C4-2B (cell line): ENCODE data around the gene ITGBL1.

Source experiments
- ZFX ChIP-seq: fragments of 450-650 bp; IDR thresholded peaks from 2 replicates; pipeline ENCODE4 v1.6.1; 2017
- TF ChIP-seq, protein P1 (sequence below): fragments of 450-650 bp; conservative IDR thresholded peaks from 2 replicates; pipeline ENCODE4 v1.5.1; 2017; ENCODE audit warnings: mild to moderate bottlenecking

DNA sequence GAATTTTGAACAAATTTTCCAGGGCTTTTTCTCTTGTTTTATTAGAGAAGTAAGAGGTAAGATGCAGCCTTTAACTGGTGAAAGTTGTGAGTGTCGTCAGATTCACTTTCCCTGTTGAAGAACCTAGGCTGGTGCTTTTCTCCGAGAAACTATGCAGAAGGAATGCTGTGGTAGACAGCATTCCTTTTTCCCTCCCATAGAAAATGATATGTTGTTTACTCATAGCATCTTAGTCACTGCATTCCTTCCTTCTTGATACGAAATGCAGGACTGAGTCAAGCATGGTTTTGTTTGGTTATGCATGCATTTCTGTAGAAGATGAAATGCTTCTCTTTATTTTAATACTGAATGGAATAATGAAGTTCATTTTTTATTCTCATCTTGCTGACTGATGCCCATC is 3.4 kb downstream of the ITGBL1 start:
- TF ChIP-seq, protein P1, sequence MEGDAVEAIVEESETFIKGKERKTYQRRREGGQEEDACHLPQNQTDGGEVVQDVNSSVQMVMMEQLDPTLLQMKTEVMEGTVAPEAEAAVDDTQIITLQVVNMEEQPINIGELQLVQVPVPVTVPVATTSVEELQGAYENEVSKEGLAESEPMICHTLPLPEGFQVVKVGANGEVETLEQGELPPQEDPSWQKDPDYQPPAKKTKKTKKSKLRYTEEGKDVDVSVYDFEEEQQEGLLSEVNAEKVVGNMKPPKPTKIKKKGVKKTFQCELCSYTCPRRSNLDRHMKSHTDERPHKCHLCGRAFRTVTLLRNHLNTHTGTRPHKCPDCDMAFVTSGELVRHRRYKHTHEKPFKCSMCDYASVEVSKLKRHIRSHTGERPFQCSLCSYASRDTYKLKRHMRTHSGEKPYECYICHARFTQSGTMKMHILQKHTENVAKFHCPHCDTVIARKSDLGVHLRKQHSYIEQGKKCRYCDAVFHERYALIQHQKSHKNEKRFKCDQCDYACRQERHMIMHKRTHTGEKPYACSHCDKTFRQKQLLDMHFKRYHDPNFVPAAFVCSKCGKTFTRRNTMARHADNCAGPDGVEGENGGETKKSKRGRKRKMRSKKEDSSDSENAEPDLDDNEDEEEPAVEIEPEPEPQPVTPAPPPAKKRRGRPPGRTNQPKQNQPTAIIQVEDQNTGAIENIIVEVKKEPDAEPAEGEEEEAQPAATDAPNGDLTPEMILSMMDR, result no peak
- TF ChIP-seq ZFX, result no peak
